ENCODE data around the gene CNOT10.
"Not testable (repeated sequence)": the region's sequence is repeated elsewhere in the genome, so short reads cannot be mapped to it uniquely, and the experiment has no call there.

The CNOT10 gene

GRCh38 chr3:32673730-32674129 lies 11.3 kb upstream of the CNOT10 start:
- not testable (repeated sequence) for H3K9me3 ChIP-seq (ENCODE audit: control insufficient read depth, insufficient read depth, low read length); H3K36me3 ChIP-seq (ENCODE audit: insufficient read depth, low read length); H3K4me1 ChIP-seq (ENCODE audit: insufficient read depth, low read length); H3K9ac ChIP-seq (ENCODE audit: low read depth, low read length)

GRCh38 chr3:32675164-32675563 lies 9.8 kb upstream of the CNOT10 start:
- Histone ChIP-seq H3K36me3 (ENCODE audit: insufficient read depth, low read length) (no peaks in the 10 kb centered on the region), H3K4me1 (ENCODE audit: insufficient read depth, low read length) (no peaks in the 10 kb centered on the region), H3K9ac (ENCODE audit: low read depth, low read length) (no peak overlapping the region), H3K9me3 (ENCODE audit: control insufficient read depth, insufficient read depth, low read length) (peaks cover 3% of the 10 kb centered on the region; the same call in 1 of the 2 replicates)

DNA sequence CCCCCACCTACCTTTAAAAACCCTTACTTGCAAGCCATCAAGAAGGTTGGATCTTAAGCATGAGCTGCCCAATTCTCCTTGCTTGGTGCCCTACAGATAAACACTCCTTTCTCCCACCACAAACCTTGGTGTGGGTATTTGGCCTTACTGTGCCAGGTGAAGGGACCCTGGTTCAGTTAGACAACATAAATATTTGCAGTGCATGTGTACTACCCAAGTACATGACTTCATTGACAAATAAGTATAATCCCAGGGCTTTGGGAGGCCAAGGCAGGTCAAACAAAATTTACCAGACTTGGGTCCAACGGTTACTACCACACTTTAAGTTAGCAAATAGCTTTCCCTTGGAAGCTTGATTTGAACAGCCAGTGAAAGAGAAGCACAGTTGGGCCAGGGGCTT lies 9.3 kb upstream of the CNOT10 start:
- Histone ChIP-seq H3K9me3 (ENCODE audit: control insufficient read depth, insufficient read depth, low read length) (peaks cover 3% of the 10 kb centered on the region; the same call in 1 of the 2 replicates), H3K9ac (ENCODE audit: low read depth, low read length) (no peak overlapping the region), H3K4me1 (ENCODE audit: insufficient read depth, low read length) (no peaks in the 10 kb centered on the region), H3K36me3 (ENCODE audit: insufficient read depth, low read length) (no peaks in the 10 kb centered on the region)

DNA sequence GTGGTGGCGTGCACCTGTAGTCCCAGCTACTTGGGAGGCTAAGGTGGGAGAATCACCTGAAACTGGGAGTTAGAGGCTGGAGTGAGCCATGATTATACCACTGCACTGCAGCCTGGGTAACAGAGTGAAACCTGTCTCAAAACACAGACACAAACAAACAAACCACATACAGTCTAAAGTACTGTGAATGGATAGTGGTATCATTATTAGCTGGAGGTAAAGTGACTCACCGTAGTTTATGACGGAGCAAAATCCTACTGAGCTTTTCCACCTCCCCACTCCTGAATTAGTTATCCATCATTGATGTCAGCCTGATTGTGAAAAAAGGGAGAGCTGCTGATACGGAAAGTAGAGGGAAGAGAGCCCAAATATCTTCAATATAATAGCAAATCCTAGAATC lies 3.2 kb upstream of the CNOT10 start:
- no peaks in the 10 kb centered on the region for H3K9me3 ChIP-seq (ENCODE audit: control insufficient read depth, insufficient read depth, low read length)
- peaks cover 5% of the 10 kb centered on the region for H3K4me1 ChIP-seq (ENCODE audit: insufficient read depth, low read length)
- H3K36me3 ChIP-seq (ENCODE audit: insufficient read depth, low read length), result no peaks in the 10 kb centered on the region
- no peak overlapping the region for H3K9ac ChIP-seq (ENCODE audit: low read depth, low read length)

- Histone ChIP-seq H3K36me3 (ENCODE audit: insufficient read depth, low read length) (no peaks in the 10 kb centered on the region), H3K9ac (ENCODE audit: low read depth, low read length) (peak overlapping the region; percentile 78)
These were observed 774 bp upstream of the CNOT10 start for GRCh38 chr3:32684029-32684799.

GRCh38 chr3:32685543-32686185 lies 676 bp downstream of the CNOT10 start:
- H3K9me3 ChIP-seq (ENCODE audit: control insufficient read depth, insufficient read depth, low read length), result no peaks in the 10 kb centered on the region
- peaks cover 6% of the 10 kb centered on the region for H3K4me1 ChIP-seq (ENCODE audit: insufficient read depth, low read length)
- H3K9ac ChIP-seq (ENCODE audit: low read depth, low read length), result peak overlapping the region; percentile 78
- H3K36me3 ChIP-seq (ENCODE audit: insufficient read depth, low read length), result no peaks in the 10 kb centered on the region

More at GRCh38 chr3:32684029-32684799, 774 bp upstream of the CNOT10 start:
- Histone ChIP-seq H3K9me3 (ENCODE audit: control insufficient read depth, insufficient read depth, low read length) (no peaks in the 10 kb centered on the region), H3K4me1 (ENCODE audit: insufficient read depth, low read length) (peaks cover 6% of the 10 kb centered on the region)

DNA sequence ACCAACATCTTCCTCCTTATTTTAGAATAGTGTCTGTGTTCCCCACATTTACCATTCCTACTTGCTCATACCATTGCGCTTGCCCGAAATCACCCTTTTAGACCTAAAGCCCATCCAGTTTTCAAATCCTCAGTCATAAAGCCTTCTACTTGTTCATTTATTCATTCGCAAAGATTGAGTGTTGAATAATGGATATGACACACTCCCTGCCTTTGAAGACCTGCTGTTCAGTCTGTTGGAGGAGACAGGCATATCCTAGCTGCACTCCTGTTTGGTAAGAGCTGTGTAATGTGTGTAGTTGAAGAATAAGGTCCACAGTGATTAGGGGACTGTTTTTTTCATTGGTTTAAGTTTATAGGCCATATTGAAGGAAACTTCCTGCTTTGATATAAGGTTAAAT lies 1.7 kb downstream of the CNOT10 start:
- peaks cover 6% of the 10 kb centered on the region for H3K4me1 ChIP-seq (ENCODE audit: insufficient read depth, low read length)
- H3K9me3 ChIP-seq (ENCODE audit: control insufficient read depth, insufficient read depth, low read length), result no peaks in the 10 kb centered on the region
- H3K9ac ChIP-seq (ENCODE audit: low read depth, low read length), result no peak overlapping the region
- H3K36me3 ChIP-seq (ENCODE audit: insufficient read depth, low read length), result no peaks in the 10 kb centered on the region

DNA sequence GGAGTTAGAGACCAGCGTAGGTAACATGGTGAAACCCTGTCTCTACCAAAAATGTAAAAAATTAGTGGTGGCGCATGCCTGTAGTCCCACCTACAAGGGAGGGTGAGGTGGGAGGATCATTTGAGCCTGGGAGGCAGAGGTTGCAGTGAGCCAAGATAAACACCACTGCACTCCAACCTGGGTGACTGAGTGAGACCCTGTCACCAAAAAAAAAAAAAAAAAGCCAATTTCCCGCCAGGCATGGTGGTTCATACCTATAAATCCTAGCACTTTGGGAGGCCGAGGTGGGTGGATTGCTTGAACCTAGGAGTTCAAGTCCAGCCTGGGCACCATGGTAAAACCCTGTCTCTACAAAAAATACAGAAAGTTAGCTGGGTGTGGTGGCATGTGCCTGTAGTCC lies 6.9 kb downstream of the CNOT10 start:
- no peaks in the 10 kb centered on the region; the same call in 1 of the 2 replicates for H3K36me3 ChIP-seq (ENCODE audit: insufficient read depth, low read length)
- H3K4me1 ChIP-seq (ENCODE audit: insufficient read depth, low read length), result peaks cover under 1% of the 10 kb centered on the region
- H3K9me3 ChIP-seq (ENCODE audit: control insufficient read depth, insufficient read depth, low read length), result no peaks in the 10 kb centered on the region
- H3K9ac ChIP-seq (ENCODE audit: low read depth, low read length), result no peak overlapping the region

DNA sequence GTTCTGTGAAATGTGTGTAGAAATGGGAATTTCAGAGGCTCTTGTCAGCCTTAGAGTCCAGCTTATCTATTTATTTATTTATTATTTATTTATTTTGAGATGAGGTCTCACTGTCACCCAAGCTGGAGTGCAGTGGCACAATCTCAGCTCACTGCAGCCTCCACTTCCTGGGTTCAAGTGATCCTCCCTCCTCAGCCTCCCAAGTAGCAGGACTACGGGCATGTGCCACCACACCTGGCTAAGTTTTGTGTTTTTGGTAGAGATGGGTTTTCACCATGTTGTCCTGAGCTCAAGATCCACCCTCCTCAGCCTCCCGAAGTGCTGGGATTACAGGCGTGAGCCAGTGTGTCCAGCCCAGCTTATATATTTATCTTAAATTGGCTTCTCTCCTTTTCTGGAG lies 11.5 kb downstream of the CNOT10 start:
- Histone ChIP-seq H3K4me1 (ENCODE audit: insufficient read depth, low read length) (no peaks in the 10 kb centered on the region; the same call in 1 of the 2 replicates), H3K9me3 (ENCODE audit: control insufficient read depth, insufficient read depth, low read length) (no peaks in the 10 kb centered on the region), H3K36me3 (ENCODE audit: insufficient read depth, low read length) (no peaks in the 10 kb centered on the region; the same call in 1 of the 2 replicates), H3K9ac (ENCODE audit: low read depth, low read length) (no peak overlapping the region)

GRCh38 chr3:32698506-32698905 lies 13.5 kb downstream of the CNOT10 start:
- no peaks in the 10 kb centered on the region; the same call in 1 of the 2 replicates for H3K36me3 ChIP-seq (ENCODE audit: insufficient read depth, low read length)
- no peaks in the 10 kb centered on the region for H3K9me3 ChIP-seq (ENCODE audit: control insufficient read depth, insufficient read depth, low read length)
- H3K9ac ChIP-seq (ENCODE audit: low read depth, low read length), result no peak overlapping the region
- no peaks in the 10 kb centered on the region; the same call in 1 of the 2 replicates for H3K4me1 ChIP-seq (ENCODE audit: insufficient read depth, low read length)

DNA sequence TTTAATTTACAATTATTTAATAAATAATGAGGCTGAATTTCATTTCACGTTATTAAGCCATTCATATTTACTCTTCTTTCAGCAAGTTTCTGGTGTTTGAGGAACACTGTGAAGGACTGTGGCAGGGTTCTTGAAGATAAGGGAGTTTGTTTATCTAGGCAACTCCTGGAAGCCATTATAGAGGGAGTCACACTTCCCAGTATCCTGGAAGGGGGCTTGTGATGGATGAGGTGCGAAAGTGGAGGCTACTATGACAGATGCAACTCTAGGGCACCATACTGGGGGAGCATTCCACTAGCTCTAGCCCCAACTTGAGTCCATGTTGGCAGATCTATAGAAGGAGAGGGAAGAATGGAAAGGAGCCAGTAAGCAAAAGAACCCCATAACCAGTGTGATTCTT lies 14.4 kb downstream of the CNOT10 start:
- Histone ChIP-seq H3K36me3 (ENCODE audit: insufficient read depth, low read length) (no peaks in the 10 kb centered on the region; the same call in 1 of the 2 replicates), H3K4me1 (ENCODE audit: insufficient read depth, low read length) (no peaks in the 10 kb centered on the region; the same call in 1 of the 2 replicates), H3K9me3 (ENCODE audit: control insufficient read depth, insufficient read depth, low read length) (no peaks in the 10 kb centered on the region), H3K9ac (ENCODE audit: low read depth, low read length) (no peak overlapping the region)

GRCh38 chr3:32700244-32700643 lies 15.3 kb downstream of the CNOT10 start:
- Histone ChIP-seq H3K4me1 (ENCODE audit: insufficient read depth, low read length) (no peaks in the 10 kb centered on the region; the same call in 1 of the 2 replicates), H3K36me3 (ENCODE audit: insufficient read depth, low read length) (no peaks in the 10 kb centered on the region; the same call in 1 of the 2 replicates), H3K9ac (ENCODE audit: low read depth, low read length) (no peak overlapping the region), H3K9me3 (ENCODE audit: control insufficient read depth, insufficient read depth, low read length) (no peaks in the 10 kb centered on the region)

DNA sequence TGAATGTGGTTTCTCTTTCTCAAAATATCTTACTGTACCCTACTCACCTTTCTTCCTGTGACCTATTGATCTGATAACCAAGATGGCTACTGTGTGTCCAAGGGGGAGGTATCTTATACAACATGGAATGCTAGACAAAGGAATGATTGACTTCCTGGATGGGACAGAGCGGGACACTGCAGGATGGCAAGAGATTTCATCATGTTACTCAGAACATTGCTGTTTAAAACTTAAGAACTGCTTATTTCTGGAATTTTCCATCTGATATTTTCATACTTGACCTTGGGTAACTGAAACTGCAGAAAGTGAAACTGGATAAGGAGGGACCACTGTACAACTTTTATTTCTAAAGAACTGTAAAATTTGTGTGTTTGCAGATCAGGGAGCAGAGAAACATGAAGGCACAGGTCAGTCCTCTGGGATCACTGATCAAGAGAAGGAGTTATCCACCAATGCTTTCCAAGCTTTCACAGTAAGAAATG lies 18.5 kb downstream of the CNOT10 start:
- Histone ChIP-seq H3K4me1 (ENCODE audit: insufficient read depth, low read length) (no peaks in the 10 kb centered on the region; the same call in 1 of the 2 replicates), H3K9me3 (ENCODE audit: control insufficient read depth, insufficient read depth, low read length) (no peaks in the 10 kb centered on the region), H3K36me3 (ENCODE audit: insufficient read depth, low read length) (no peaks in the 10 kb centered on the region; the same call in 1 of the 2 replicates), H3K9ac (ENCODE audit: low read depth, low read length) (no peak overlapping the region)

GRCh38 chr3:32705232-32705631 lies 20.2 kb downstream of the CNOT10 start:
- Histone ChIP-seq H3K9me3 (ENCODE audit: control insufficient read depth, insufficient read depth, low read length) (no peaks in the 10 kb centered on the region), H3K36me3 (ENCODE audit: insufficient read depth, low read length) (no peaks in the 10 kb centered on the region), H3K4me1 (ENCODE audit: insufficient read depth, low read length) (no peaks in the 10 kb centered on the region; the same call in 1 of the 2 replicates), H3K9ac (ENCODE audit: low read depth, low read length) (no peak overlapping the region)

Measured in ES-I3 (cell line).